HCT116 (cell line): ENCODE results near the gene LTA4H. TPM values are rescaled to one million over a fixed set of nuclear protein-coding genes. Genes with fewer than 3 reads are reported as not detected.

Experiments
- ATAC-seq: fragments of 200-7000 bp; cut with Tn5 transposase; 2 replicates; pipeline ENCODE4 v1.9.1; 2020; ENCODE audit warnings: mild to moderate bottlenecking, moderate library complexity
- Bru-seq: library from RNA; stranded (reverse); fragments of 400-500 nt; gene quantifications from one replicate; lab custom pipeline; 2021; lab: Mats Ljungman, UMichigan
- BruChase-seq, 2 experiments: library from RNA; stranded (reverse); fragments of 400-500 nt; gene quantifications; one replicate each; lab custom pipeline; 2021; lab: Mats Ljungman, UMichigan
- BruUV-seq: library from RNA; stranded (reverse); fragments of 400-500 nt; replicated peaks from 2 replicates; lab custom pipeline; 2021; lab: Mats Ljungman, UMichigan
- CTCF ChIA-PET: fragments of 300-600 bp; sonication (Branson Sonifier 250); formaldehyde crosslinking; loops from one replicate; lab custom pipeline; 2021; ENCODE audit warnings: antibody characterized with exemption; lab: Charles Lee
- POLR2A ChIA-PET: fragments of 300-600, 350-600 bp; sonication (Branson Sonifier 250); formaldehyde crosslinking; loops from one replicate; lab custom pipeline; 2021; ENCODE audit warnings: antibody characterized with exemption; lab: Charles Lee
- RAD21 ChIA-PET, 2 experiments: fragments of 300-600 bp; sonication (Branson Sonifier 250); formaldehyde crosslinking; loops; one replicate each; lab custom pipeline; 2023; ENCODE audit warnings: low total read pairs in 2 of 2; ENCODE audit not compliant: uncharacterized antibody in 2 of 2, unreplicated experiment in 2 of 2, low non-redundant PET in 1 of 2; lab: Charles Lee
- DNase-seq: peaks from one replicate; pipeline ENCODE4 v3.0.0-alpha.2; 2010; ENCODE audit warnings: low read depth, low spot score
- H2AFZ ChIP-seq: fragments of 200-600 bp; shearing (Covaris generic), sonication (generic); 2 replicates; pipeline ENCODE4 v1.6.1; 2017; ENCODE audit warnings: low read depth, mixed run types, mixed read lengths, antibody characterized with exemption, low read length; ENCODE audit not compliant: poor library complexity, severe bottlenecking
- H3K27ac ChIP-seq: 2 replicates; pipeline ENCODE4 v1.5.1; 2012; ENCODE audit warnings: low read depth, low read length
- H3K27me3 ChIP-seq: fragments of 200-600 bp; sonication (generic); 2 replicates; pipeline ENCODE4 v1.6.1; 2016; ENCODE audit warnings: mixed run types, low read length, mixed read lengths; ENCODE audit not compliant: insufficient read depth
- H3K36me3 ChIP-seq, 2 experiments: fragments of 200-500 bp in 1 of 2; fragments of 200-600 bp in 1 of 2; sonication (Bioruptor generic) in 1 of 2; sonication (generic) in 1 of 2; 2 replicates each; pipeline versions ENCODE4 v1.5.1 to v1.6.1; 2014 to 2016; ENCODE audit warnings: low read length in 2 of 2, inconsistent platforms in 1 of 2, mixed read lengths in 1 of 2, mixed run types in 1 of 2; ENCODE audit not compliant: insufficient read depth in 2 of 2, control insufficient read depth in 1 of 2
- H3K4me1 ChIP-seq, 2 experiments: fragments of 200-600 bp in 1 of 2; sonication (generic) in 1 of 2; 2 replicates each; pipeline versions ENCODE4 v1.5.1 to v1.6.1; 2012 to 2017; ENCODE audit warnings: low read length in 2 of 2, inconsistent platforms in 1 of 2, mild to moderate bottlenecking in 1 of 2, mixed read lengths in 1 of 2, mixed run types in 1 of 2, moderate library complexity in 1 of 2; ENCODE audit not compliant: insufficient read depth in 2 of 2, control insufficient read depth in 1 of 2
- H3K4me2 ChIP-seq: fragments of 200-600 bp; sonication (generic); 2 replicates; pipeline ENCODE4 v1.6.1; 2017; ENCODE audit warnings: mixed run types, low read length, mixed read lengths
- H3K4me3 ChIP-seq, 2 experiments: fragments of 200-600 bp in 1 of 2; sonication (generic) in 1 of 2; replicated peaks in 1 of 2; 2 replicates each; pipeline ENCODE4 v1.5.1; 2011 to 2016; ENCODE audit warnings: low read length in 2 of 2, control low read depth in 1 of 2, low read depth in 1 of 2, mild to moderate bottlenecking in 1 of 2, mixed read lengths in 1 of 2, mixed run types in 1 of 2
- H3K79me2 ChIP-seq: fragments of 200-600 bp; sonication (generic); 2 replicates; pipeline ENCODE4 v1.6.1; 2017; ENCODE audit warnings: mild to moderate bottlenecking, mixed run types, low read length, moderate library complexity, mixed read lengths; ENCODE audit not compliant: insufficient read depth
- H3K9ac ChIP-seq: fragments of 200-600 bp; sonication (generic); 2 replicates; pipeline ENCODE4 v1.6.1; 2016; ENCODE audit warnings: low read length, mixed read lengths
- H3K9me2 ChIP-seq: fragments of 200-600 bp; sonication (generic), shearing (Covaris generic); 2 replicates; pipeline ENCODE4 v1.6.1; 2017; ENCODE audit warnings: mixed run types, mild to moderate bottlenecking, moderate library complexity; ENCODE audit not compliant: insufficient read depth
- H3K9me3 ChIP-seq, 2 experiments: fragments of 200-500 bp in 1 of 2; fragments of 200-600 bp in 1 of 2; sonication (Bioruptor generic) in 1 of 2; sonication (generic) in 1 of 2; 2 replicates each; pipeline ENCODE4 v1.6.1; 2014 to 2017; ENCODE audit warnings: low read length in 2 of 2, mixed read lengths in 2 of 2, inconsistent platforms in 1 of 2, low read depth in 1 of 2, mild to moderate bottlenecking in 1 of 2, mixed run types in 1 of 2, moderate library complexity in 1 of 2; ENCODE audit not compliant: control insufficient read depth in 1 of 2, insufficient read depth in 1 of 2
- H4K20me1 ChIP-seq: fragments of 200-600 bp; sonication (generic), shearing (Covaris generic); 2 replicates; pipeline ENCODE4 v1.6.1; 2017; ENCODE audit warnings: mixed run types, mild to moderate bottlenecking, moderate library complexity; ENCODE audit not compliant: insufficient read depth
- CBX3 ChIP-seq: IDR thresholded peaks from 2 replicates; pipeline ENCODE4 v1.6.1; 2012; ENCODE audit warnings: low read depth
- CEBPB ChIP-seq: IDR thresholded peaks from 2 replicates; pipeline ENCODE4 v1.6.1; 2012; ENCODE audit warnings: low read depth
- ELF1 ChIP-seq: IDR thresholded peaks from 2 replicates; pipeline ENCODE4 v1.6.1; 2012; ENCODE audit warnings: low read depth, borderline replicate concordance
- EZH2 ChIP-seq: fragments of 200-600 bp; sonication (generic); IDR thresholded peaks from 2 replicates; pipeline ENCODE4 v1.6.1; 2017; ENCODE audit warnings: antibody characterized with exemption, mixed run types
- EZH2phosphoT487 ChIP-seq: fragments of 200-600 bp; IDR thresholded peaks from 2 replicates; pipeline ENCODE4 v1.6.1; 2018; ENCODE audit warnings: antibody characterized with exemption, borderline replicate concordance
- FOSL1 ChIP-seq: IDR thresholded peaks from 2 replicates; pipeline ENCODE4 v1.6.1; 2012; ENCODE audit warnings: low read depth
- JUND ChIP-seq: IDR thresholded peaks from 2 replicates; pipeline ENCODE4 v1.6.1; 2012
- POLR2A ChIP-seq: IDR thresholded peaks from 2 replicates; pipeline ENCODE4 v1.7.0; 2011; ENCODE audit warnings: borderline replicate concordance; ENCODE audit not compliant: insufficient read depth, insufficient read length; ENCODE audit errors: extremely low read depth
- POLR2AphosphoS5 ChIP-seq: IDR thresholded peaks from 2 replicates; pipeline ENCODE4 v1.6.1; 2011; ENCODE audit warnings: mild to moderate bottlenecking, low read depth, low read length, moderate library complexity
- RAD21 ChIP-seq: IDR thresholded peaks from 2 replicates; pipeline ENCODE4 v1.6.1; 2012; ENCODE audit warnings: low read depth, mild to moderate bottlenecking
- SIN3A ChIP-seq: IDR thresholded peaks from 2 replicates; pipeline ENCODE4 v1.6.1; 2012; ENCODE audit warnings: low read depth
- SP1 ChIP-seq: IDR thresholded peaks from 2 replicates; pipeline ENCODE4 v1.6.1; 2012; ENCODE audit warnings: low read depth
- SRF ChIP-seq: IDR thresholded peaks from 2 replicates; pipeline ENCODE4 v1.6.1; 2012; ENCODE audit warnings: low read depth
- TCF7L2 ChIP-seq: IDR thresholded peaks from 2 replicates; pipeline ENCODE4 v1.7.0; 2011; ENCODE audit warnings: borderline replicate concordance, inconsistent platforms; ENCODE audit not compliant: insufficient read depth, insufficient read length; ENCODE audit errors: extremely low read depth
- YY1 ChIP-seq: IDR thresholded peaks from 2 replicates; pipeline ENCODE4 v1.6.1; 2011; ENCODE audit warnings: low read length, low read depth, moderate library complexity, mild to moderate bottlenecking; ENCODE audit not compliant: insufficient replicate concordance; ENCODE audit errors: extremely low read depth
- ZFX ChIP-seq: fragments of 450-650 bp; IDR thresholded peaks from 2 replicates; pipeline ENCODE4 v1.6.1; 2017
- ZNF274 ChIP-seq: fragments of 200-500 bp; sonication (Bioruptor generic); IDR thresholded peaks from 2 replicates; pipeline ENCODE4 v1.6.1; 2014; ENCODE audit warnings: mild to moderate bottlenecking, low read depth, low read length, inconsistent platforms
- intact Hi-C: fragments of 100-400 bp; cut with micrococcal nuclease; formaldehyde crosslinking; loops from 2 replicates; pipeline ENCODE4 v1.10.0; 2022
- long read RNA-seq: library from polyadenylated mRNA; unstranded; transcript quantifications from one replicate; pipeline ENCODE4 v2.0.0, GENCODE V29; 2021; ENCODE audit not compliant: unreplicated experiment
- polyA plus RNA-seq: library from polyadenylated mRNA; unstranded; fragments of >200 nt; gene quantifications from 2 replicates; pipeline ENCODE4 v1.2.1, GENCODE V29; 2012; ENCODE audit warnings: missing spikeins
- total RNA-seq: library from RNA; stranded (reverse); gene quantifications from one replicate; pipeline ENCODE4 v1.2.1, GENCODE V29; 2021; ENCODE audit not compliant: unreplicated experiment
- TF ChIP-seq, protein P1 (sequence below): IDR thresholded peaks from 2 replicates; pipeline ENCODE4 v1.6.1; 2012
- TF ChIP-seq, protein P2 (sequence below): IDR thresholded peaks from 2 replicates; pipeline ENCODE4 v1.6.1; 2012; ENCODE audit warnings: low read depth
- TF ChIP-seq, protein P3 (sequence below): IDR thresholded peaks from 2 replicates; pipeline ENCODE4 v1.6.1; 2011; ENCODE audit warnings: mild to moderate bottlenecking, low read length, moderate library complexity; ENCODE audit not compliant: insufficient replicate concordance; ENCODE audit errors: extremely low read depth

LTA4H gene
- 163 TPM for total RNA-seq
- 130 and 154 TPM in 2 replicates for polyA plus RNA-seq
- Bru-seq, nascent RNA: percentile 78 among the genes with signal in this experiment
- percentile 87 among the genes with signal in this experiment for BruChase-seq, experiment 1, labeled RNA remaining after a 6-hour chase
- BruChase-seq, experiment 2, labeled RNA remaining after a 2-hour chase: percentile 81 among the genes with signal in this experiment
- long read RNA-seq, transcript LTA4H-201 (19 exons, 2,139 nt): major isoform, 276 of 347 reads
- long read RNA-seq, partial matches to known transcripts: 16 of 347 reads
- long read RNA-seq, other reads (novel, unspliced or antisense): 55 of 347 reads

DNA sequence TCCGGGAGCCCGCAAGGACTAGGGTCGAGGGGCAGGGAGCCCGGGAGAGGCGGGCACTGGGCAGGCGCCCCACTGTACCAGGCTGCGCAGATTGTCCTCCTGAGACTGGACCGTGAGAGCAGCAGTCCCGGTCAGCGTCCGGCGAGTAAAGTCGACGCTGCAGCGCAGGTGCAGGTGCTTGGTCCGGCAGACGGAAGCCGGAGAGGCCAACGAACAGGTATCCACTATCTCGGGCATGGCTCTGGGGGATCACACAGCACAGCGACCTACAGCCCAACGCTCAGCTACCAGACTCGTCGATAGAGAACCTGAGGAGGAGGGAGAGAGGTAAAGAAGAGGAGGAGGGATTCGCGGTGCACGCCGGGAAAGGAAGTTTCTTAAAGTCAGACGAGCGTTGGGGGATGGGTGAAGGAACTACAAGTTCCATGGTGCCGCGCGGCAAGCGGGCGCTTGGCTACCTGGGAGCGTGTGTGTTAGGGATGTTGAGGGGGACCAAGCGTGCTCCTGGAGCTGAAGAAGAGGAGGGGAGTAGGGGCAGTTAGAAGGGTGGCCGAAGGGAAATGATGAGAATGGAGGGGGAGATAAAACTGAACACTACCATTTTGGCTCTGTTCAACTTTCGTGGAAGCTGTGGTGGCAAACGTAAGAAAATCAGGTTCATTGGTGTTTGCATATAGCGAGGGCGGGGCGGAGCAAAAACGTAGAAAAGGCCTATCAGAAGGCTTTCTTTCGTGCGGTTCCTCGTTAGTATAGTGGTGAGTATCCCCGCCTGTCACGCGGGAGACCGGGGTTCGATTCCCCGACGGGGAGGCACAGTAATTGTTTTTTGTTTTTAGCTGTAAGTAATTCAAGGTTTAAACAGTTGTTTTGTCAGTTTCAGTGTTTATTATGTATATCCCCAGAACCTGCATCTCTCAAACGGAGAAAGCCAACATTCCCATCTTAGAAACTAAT, at the start of gene LTA4H:
LTA4H (minus strand) TSS at position 305 of the 954 bp plus-strand sequence; CDS start at position 237, 68 bp downstream.
- H2AFZ ChIP-seq: peak within 1 kb of the TSS; percentile 58
- ChIA-PET CTCF (interaction anchor here (1.7 kb wide), 1 partner anchor 180 kb away, joined by 3 read pairs; no protein-coding TSS in a partner anchor), RAD21 (interaction anchor here in 1 of 2 experiments (1.0 kb wide), 1 partner anchor 160 kb away, joined by 3 read pairs; no protein-coding TSS in a partner anchor), POLR2A (interaction anchor here (1.2 to 1.6 kb wide), 3 partner anchors 9 to 12 kb away, joined by 4 to 6 read pairs (median 6); no protein-coding TSS in a partner anchor)
- peaks cover 0 to 12% of the 10 kb centered on the region in 2 experiments; a peak in 3 of 4 replicates for H3K4me1 ChIP-seq
- no TSS peak for BruUV-seq
- H4K20me1 ChIP-seq: no peaks in the 10 kb centered on the region
- peak within 1 kb of the TSS; percentile 87 for H3K4me2 ChIP-seq
- ATAC-seq (peak; percentile 94), DNase-seq (peak; percentile 98)
- no peaks in the 10 kb centered on the region for H3K27me3 ChIP-seq
- no peaks in the 10 kb centered on the region for H3K9me3 ChIP-seq
- intact Hi-C loops: no loop called here
- peak within 1 kb of the TSS; percentile 83 to 89 for H3K4me3 ChIP-seq
- H3K27ac ChIP-seq: peak within 1 kb of the TSS; percentile 71
- H3K9ac ChIP-seq: peak within 1 kb of the TSS; percentile 73
- H3K79me2 ChIP-seq: peaks cover 38% of the 10 kb centered on the region
- H3K9me2 ChIP-seq: no peaks in the 10 kb centered on the region
- H3K36me3 ChIP-seq: no peaks in the 10 kb centered on the region
- TF ChIP-seq ELF1: no peak
- no peak; the same call in 1 of the 2 replicates for TF ChIP-seq SIN3A
- TF ChIP-seq ZFX: no peak
- no peak for TF ChIP-seq TCF7L2
- TF ChIP-seq, protein P1, sequence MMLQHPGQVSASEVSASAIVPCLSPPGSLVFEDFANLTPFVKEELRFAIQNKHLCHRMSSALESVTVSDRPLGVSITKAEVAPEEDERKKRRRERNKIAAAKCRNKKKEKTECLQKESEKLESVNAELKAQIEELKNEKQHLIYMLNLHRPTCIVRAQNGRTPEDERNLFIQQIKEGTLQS: peak; percentile 99
- no peak for TF ChIP-seq EZH2phosphoT487
- no peak for TF ChIP-seq SP1
- TF ChIP-seq YY1: peak; percentile 70
- TF ChIP-seq CBX3: peak; percentile 85
- TF ChIP-seq POLR2A: peak; percentile 97
- TF ChIP-seq, protein P2, sequence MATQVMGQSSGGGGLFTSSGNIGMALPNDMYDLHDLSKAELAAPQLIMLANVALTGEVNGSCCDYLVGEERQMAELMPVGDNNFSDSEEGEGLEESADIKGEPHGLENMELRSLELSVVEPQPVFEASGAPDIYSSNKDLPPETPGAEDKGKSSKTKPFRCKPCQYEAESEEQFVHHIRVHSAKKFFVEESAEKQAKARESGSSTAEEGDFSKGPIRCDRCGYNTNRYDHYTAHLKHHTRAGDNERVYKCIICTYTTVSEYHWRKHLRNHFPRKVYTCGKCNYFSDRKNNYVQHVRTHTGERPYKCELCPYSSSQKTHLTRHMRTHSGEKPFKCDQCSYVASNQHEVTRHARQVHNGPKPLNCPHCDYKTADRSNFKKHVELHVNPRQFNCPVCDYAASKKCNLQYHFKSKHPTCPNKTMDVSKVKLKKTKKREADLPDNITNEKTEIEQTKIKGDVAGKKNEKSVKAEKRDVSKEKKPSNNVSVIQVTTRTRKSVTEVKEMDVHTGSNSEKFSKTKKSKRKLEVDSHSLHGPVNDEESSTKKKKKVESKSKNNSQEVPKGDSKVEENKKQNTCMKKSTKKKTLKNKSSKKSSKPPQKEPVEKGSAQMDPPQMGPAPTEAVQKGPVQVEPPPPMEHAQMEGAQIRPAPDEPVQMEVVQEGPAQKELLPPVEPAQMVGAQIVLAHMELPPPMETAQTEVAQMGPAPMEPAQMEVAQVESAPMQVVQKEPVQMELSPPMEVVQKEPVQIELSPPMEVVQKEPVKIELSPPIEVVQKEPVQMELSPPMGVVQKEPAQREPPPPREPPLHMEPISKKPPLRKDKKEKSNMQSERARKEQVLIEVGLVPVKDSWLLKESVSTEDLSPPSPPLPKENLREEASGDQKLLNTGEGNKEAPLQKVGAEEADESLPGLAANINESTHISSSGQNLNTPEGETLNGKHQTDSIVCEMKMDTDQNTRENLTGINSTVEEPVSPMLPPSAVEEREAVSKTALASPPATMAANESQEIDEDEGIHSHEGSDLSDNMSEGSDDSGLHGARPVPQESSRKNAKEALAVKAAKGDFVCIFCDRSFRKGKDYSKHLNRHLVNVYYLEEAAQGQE: no peak
- TF ChIP-seq SRF: no peak
- no peak for TF ChIP-seq EZH2
- TF ChIP-seq ZNF274: no peak
- TF ChIP-seq, protein P3, sequence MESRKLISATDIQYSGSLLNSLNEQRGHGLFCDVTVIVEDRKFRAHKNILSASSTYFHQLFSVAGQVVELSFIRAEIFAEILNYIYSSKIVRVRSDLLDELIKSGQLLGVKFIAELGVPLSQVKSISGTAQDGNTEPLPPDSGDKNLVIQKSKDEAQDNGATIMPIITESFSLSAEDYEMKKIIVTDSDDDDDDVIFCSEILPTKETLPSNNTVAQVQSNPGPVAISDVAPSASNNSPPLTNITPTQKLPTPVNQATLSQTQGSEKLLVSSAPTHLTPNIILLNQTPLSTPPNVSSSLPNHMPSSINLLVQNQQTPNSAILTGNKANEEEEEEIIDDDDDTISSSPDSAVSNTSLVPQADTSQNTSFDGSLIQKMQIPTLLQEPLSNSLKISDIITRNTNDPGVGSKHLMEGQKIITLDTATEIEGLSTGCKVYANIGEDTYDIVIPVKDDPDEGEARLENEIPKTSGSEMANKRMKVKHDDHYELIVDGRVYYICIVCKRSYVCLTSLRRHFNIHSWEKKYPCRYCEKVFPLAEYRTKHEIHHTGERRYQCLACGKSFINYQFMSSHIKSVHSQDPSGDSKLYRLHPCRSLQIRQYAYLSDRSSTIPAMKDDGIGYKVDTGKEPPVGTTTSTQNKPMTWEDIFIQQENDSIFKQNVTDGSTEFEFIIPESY: peak; percentile 44
- no peak for TF ChIP-seq FOSL1
- TF ChIP-seq CEBPB: no peak
- TF ChIP-seq POLR2AphosphoS5: peak; percentile 98
- no peak for TF ChIP-seq RAD21
- no peak for TF ChIP-seq JUND
